Upper lobe of left lung (tissue), 6 donors: Measurements from ENCODE around the gene C20orf204. TPM values are rescaled to one million over a fixed set of nuclear protein-coding genes. Genes with fewer than 3 reads are reported as not detected.
"Not testable (repeated sequence)": the region's sequence is repeated elsewhere in the genome, so short reads cannot be mapped to it uniquely, and the experiment has no call there.

Experiments
- ATAC-seq, 2 donors: fragments of 200-7000 bp; cut with Tn5 transposase; one replicate each; pipeline ENCODE4 v1.9.1; 2022; ENCODE audit warnings: mild to moderate bottlenecking in 2 of 2, moderate library complexity in 2 of 2; ENCODE audit not compliant: low FRiP score in 2 of 2
- DNase-seq, 2 donors: peaks; one replicate each; pipeline ENCODE4 v3.0.0-alpha.2; 2019 to 2020
- H3K27ac ChIP-seq, 4 donors: fragments of 200-600 bp; sonication (generic); one replicate each; pipeline ENCODE4 v1.5.1; 2016 to 2019
- H3K27me3 ChIP-seq, 4 donors: fragments of 200-600 bp; sonication (generic); one replicate each; pipeline ENCODE4 v1.5.1; 2017 to 2019
- H3K36me3 ChIP-seq, 4 donors: fragments of 200-600 bp; sonication (generic); one replicate each; pipeline ENCODE4 v1.5.1; 2016 to 2019
- H3K4me1 ChIP-seq, 4 donors: fragments of 200-600 bp; sonication (generic); one replicate each; pipeline ENCODE4 v1.5.1; 2018 to 2019
- H3K4me3 ChIP-seq, 4 donors: fragments of 200-600 bp; sonication (generic); one replicate each; pipeline ENCODE4 v1.5.1; 2017 to 2019; ENCODE audit warnings: mild to moderate bottlenecking in 2 of 4, moderate library complexity in 1 of 4
- H3K9me3 ChIP-seq, 4 donors: fragments of 200-600 bp; sonication (generic); one replicate each; pipeline ENCODE4 v1.5.1; 2018 to 2019
- EP300 ChIP-seq, 4 donors: sonication (generic); formaldehyde crosslinking; IDR thresholded peaks; one replicate each; pipeline ENCODE4 v1.5.1; 2017; ENCODE audit warnings: antibody characterized with exemption in 4 of 4, control low read depth in 2 of 4
- POLR2A ChIP-seq, 4 donors: fragments of 450-650 bp; IDR thresholded peaks; one replicate each; pipeline ENCODE4 v1.5.1; 2016 to 2017; ENCODE audit warnings: antibody characterized with exemption in 4 of 4, mild to moderate bottlenecking in 2 of 4
- POLR2AphosphoS5 ChIP-seq, 2 donors: sonication (generic); formaldehyde crosslinking; IDR thresholded peaks; one replicate each; pipeline ENCODE4 v1.5.1; 2017; ENCODE audit warnings: antibody characterized with exemption in 2 of 2
- WGBS, 2 donors: methylation state at CpG; one replicate each; pipeline ENCODE4 v1.1.5; 2017 to 2018; 5-methylcytosine and 5-hydroxymethylcytosine counted together
- total RNA-seq, 6 donors: library from RNA; depleted of rRNA in 4 of 6; stranded (reverse); fragments of >200 nt in 4 of 6; gene quantifications; one replicate each; pipeline versions ENCODE4 v1.1.0 to v1.2.1, GENCODE V29; 2016 to 2021
- TF ChIP-seq, protein P1 (sequence below), 6 experiments: fragments of 450-650 bp in 4 of 6; fragments of 200-600 bp in 2 of 6; sonication (generic) in 2 of 6; IDR thresholded peaks; one replicate each; pipeline ENCODE4 v1.5.1; 2016 to 2019; ENCODE audit warnings: antibody characterized with exemption in 6 of 6
- donor health status: DM: no; HTN: no; CAD: no; lungs with moderate emphysema.
- donor health status: DM: no; HTN: yes; CAD: no; lungs with severe emphysema.

C20orf204 gene
- total RNA-seq, 6 donors from 2014 or later, result 0.44 to 2.3 (median 1.7) TPM

- H3K36me3 ChIP-seq, result no peaks in the 10 kb centered on the region
- no peaks in the 10 kb centered on the region for H3K9me3 ChIP-seq
- H3K27me3 ChIP-seq, result peaks cover 0 to 19% (median 8%) of the 10 kb centered on the region in 4 donors
- ATAC-seq (no peak), DNase-seq (no peak)
- no peak overlapping the region for H3K27ac ChIP-seq
- H3K4me1 ChIP-seq, result peaks cover 33 to 67% (median 48%) of the 10 kb centered on the region in 4 donors
- TF ChIP-seq EP300 (IDR thresholded peaks at IDR 0.05), result no peak
- H3K4me3 ChIP-seq, result peak overlapping the region in 3 of 4 donors; percentile 55 to 70 (median 60)
- WGBS, 2 donors, result 15 to 19% methylated on average over 8 to 13 of the region's 13 CpGs
Measured at GRCh38 chr20:64082820-64083377, 46.9 kb downstream of the C20orf204 start.

DNA sequence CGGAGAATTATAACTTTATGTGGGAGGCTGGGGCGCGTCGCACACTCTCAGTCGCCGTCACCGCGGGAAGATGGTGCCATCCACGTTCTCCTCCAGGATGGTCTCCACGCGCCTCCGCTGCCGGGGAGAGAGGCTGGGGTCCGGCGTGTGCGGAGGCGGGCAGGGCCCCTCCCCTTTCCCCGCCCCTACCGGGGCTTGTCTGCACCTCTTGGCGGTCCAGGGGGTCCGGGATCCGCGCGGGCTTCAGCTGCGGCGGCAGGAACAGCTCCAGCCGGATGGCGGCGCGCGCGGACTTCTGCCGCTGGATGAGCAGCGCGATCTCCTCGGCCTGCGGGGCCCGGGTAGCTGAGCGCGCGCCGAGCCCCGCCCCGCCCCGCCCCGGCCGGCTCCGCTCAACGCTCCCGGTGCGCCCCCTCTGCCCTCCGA lies 47.4 kb downstream of the C20orf204 start:
- H3K4me3 ChIP-seq, result peak overlapping the region; percentile 35 to 70 (median 58)
- 1 to 3% methylated on average over 8 to 26 of the region's 52 CpGs for WGBS, 2 donors
- H3K9me3 ChIP-seq, result no peaks in the 10 kb centered on the region
- H3K27me3 ChIP-seq, result peaks cover 0 to 19% (median 8%) of the 10 kb centered on the region in 4 donors
- peaks cover 29 to 62% (median 44%) of the 10 kb centered on the region in 4 donors for H3K4me1 ChIP-seq
- no peaks in the 10 kb centered on the region for H3K36me3 ChIP-seq
- peak; percentile 82 to 95 for DNase-seq
- TF ChIP-seq POLR2AphosphoS5 (IDR thresholded peaks at IDR 0.05), result no peak
- TF ChIP-seq, protein P1, sequence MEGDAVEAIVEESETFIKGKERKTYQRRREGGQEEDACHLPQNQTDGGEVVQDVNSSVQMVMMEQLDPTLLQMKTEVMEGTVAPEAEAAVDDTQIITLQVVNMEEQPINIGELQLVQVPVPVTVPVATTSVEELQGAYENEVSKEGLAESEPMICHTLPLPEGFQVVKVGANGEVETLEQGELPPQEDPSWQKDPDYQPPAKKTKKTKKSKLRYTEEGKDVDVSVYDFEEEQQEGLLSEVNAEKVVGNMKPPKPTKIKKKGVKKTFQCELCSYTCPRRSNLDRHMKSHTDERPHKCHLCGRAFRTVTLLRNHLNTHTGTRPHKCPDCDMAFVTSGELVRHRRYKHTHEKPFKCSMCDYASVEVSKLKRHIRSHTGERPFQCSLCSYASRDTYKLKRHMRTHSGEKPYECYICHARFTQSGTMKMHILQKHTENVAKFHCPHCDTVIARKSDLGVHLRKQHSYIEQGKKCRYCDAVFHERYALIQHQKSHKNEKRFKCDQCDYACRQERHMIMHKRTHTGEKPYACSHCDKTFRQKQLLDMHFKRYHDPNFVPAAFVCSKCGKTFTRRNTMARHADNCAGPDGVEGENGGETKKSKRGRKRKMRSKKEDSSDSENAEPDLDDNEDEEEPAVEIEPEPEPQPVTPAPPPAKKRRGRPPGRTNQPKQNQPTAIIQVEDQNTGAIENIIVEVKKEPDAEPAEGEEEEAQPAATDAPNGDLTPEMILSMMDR (IDR thresholded peaks at IDR 0.05), result peak; percentile 45 to 82 (median 71)
- H3K27ac ChIP-seq, result no peak overlapping the region
- ATAC-seq, result peak in 1 of 2 donors; percentile 74

GRCh38 chr20:64083804-64084684 lies 48.1 kb downstream of the C20orf204 start, which contains the start of gene LKAAEAR1:
TSS of gene LKAAEAR1 (minus strand) at chr20:64084398. CDS start at chr20:64084219, 179 bp downstream.
- Histone ChIP-seq H3K27ac (no peak within 1 kb of the TSS), H3K4me3 (peak within 1 kb of the TSS; percentile 35 to 70 (median 58)), H3K4me1 (peaks cover 22 to 56% (median 38%) of the 10 kb centered on the region in 4 donors), H3K36me3 (no peaks in the 10 kb centered on the region), H3K27me3 (peaks cover 0 to 19% (median 8%) of the 10 kb centered on the region in 4 donors), H3K9me3 (no peaks in the 10 kb centered on the region)
- 0 to 8% methylated on average over 6 to 25 of the region's 86 CpGs for WGBS, 2 donors
- TF ChIP-seq POLR2AphosphoS5 (IDR thresholded peaks at IDR 0.05) (no peak), EP300 (IDR thresholded peaks at IDR 0.05) (no peak), POLR2A (IDR thresholded peaks at IDR 0.05) (no peak)
- TF ChIP-seq, protein P1 (IDR thresholded peaks at IDR 0.05), result no peak
- no peak for ATAC-seq
- no peak for DNase-seq

GRCh38 chr20:64084685-64085152 lies 48.7 kb downstream of the C20orf204 start:
- WGBS, 2 donors, result 0 to 10% methylated on average over 4 to 22 of the region's 23 CpGs
- TF ChIP-seq EP300 (IDR thresholded peaks at IDR 0.05) (no peak), POLR2A (IDR thresholded peaks at IDR 0.05) (no peak)
- Histone ChIP-seq H3K27ac (no peak overlapping the region), H3K36me3 (no peaks in the 10 kb centered on the region), H3K27me3 (peaks cover 0 to 19% (median 8%) of the 10 kb centered on the region in 4 donors), H3K4me3 (no peak overlapping the region), H3K4me1 (peaks cover 19 to 50% (median 36%) of the 10 kb centered on the region in 4 donors), H3K9me3 (no peaks in the 10 kb centered on the region)
- ATAC-seq (no peak), DNase-seq (peak in 1 of 2 donors; percentile 69)

DNA sequence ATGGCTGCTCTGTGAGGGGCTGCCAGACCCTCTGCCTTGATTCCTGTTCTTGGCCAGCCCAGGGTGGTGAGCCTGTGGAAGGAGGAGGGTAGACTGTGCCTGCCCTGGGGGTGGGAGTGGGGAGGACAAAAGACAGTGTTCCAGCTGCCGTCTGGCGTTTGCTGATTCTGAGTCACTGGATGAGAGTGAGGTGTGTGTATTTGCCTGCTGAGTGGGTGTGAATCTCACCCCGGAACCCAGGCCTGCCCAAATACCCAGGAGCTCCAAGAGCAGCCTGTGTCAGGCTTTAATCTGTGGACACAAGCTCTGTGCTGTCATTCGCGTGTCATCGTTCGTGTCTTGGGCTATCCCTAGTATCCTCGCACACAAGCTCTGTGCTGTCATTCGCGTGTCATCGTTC lies 50.8 kb downstream of the C20orf204 start:
- TF ChIP-seq, protein P1 (IDR thresholded peaks at IDR 0.05), result no peak
- TF ChIP-seq POLR2AphosphoS5 (IDR thresholded peaks at IDR 0.05), result no peak
- no peak for TF ChIP-seq EP300 (IDR thresholded peaks at IDR 0.05)
- TF ChIP-seq POLR2A (IDR thresholded peaks at IDR 0.05), result no peak
- H3K27ac ChIP-seq, result no peak overlapping the region
- WGBS, 2 donors, result 89 to 100% methylated on average over 1 to 9 of the region's 11 CpGs
- no peaks in the 10 kb centered on the region for H3K9me3 ChIP-seq
- no peak overlapping the region for H3K4me3 ChIP-seq
- peaks cover 19 to 32% (median 28%) of the 10 kb centered on the region in 4 donors for H3K4me1 ChIP-seq
- no peak for ATAC-seq
- DNase-seq, result no peak
- H3K36me3 ChIP-seq, result no peaks in the 10 kb centered on the region
- peaks cover 0 to 19% (median 8%) of the 10 kb centered on the region in 4 donors for H3K27me3 ChIP-seq

DNA sequence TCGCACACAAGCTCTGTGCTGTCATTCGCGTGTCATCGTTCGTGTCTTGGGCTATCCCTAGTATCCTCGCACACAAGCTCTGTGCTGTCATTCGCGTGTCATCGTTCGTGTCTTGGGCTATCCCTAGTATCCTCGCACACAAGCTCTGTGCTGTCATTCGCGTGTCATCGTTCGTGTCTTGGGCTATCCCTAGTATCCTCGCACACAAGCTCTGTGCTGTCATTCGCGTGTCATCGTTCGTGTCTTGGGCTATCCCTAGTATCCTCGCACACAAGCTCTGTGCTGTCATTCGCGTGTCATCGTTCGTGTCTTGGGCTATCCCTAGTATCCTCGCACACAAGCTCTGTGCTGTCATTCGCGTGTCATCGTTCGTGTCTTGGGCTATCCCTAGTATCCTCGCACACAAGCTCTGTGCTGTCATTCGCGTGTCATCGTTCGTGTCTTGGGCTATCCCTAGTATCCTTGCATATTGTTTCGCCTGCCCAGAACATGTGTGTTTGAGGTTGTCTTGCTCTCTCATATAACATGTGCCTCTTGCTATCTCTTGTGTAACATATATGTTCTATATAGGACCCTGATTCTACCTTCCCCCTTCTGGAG lies 51.3 kb downstream of the C20orf204 start:
- not testable (repeated sequence) for H3K9me3 ChIP-seq, H3K4me3 ChIP-seq, ATAC-seq, DNase-seq, H3K27ac ChIP-seq, H3K36me3 ChIP-seq
- 93 to 96% methylated on average over 6 of the region's 36 CpGs for WGBS, 2 donors
- H3K27me3 ChIP-seq, result peaks cover 0 to 19% (median 8%) of the 10 kb centered on the region in 4 donors
- peaks cover 18 to 27% (median 24%) of the 10 kb centered on the region in 4 donors for H3K4me1 ChIP-seq

GRCh38 chr20:64088586-64088985 lies 52.6 kb downstream of the C20orf204 start:
- peaks cover 0 to 18% (median 8%) of the 10 kb centered on the region in 4 donors for H3K27me3 ChIP-seq
- not testable (repeated sequence) for H3K36me3 ChIP-seq, H3K9me3 ChIP-seq, H3K27ac ChIP-seq, DNase-seq, ATAC-seq, H3K4me3 ChIP-seq
- H3K4me1 ChIP-seq, result peaks cover 8 to 14% (median 12%) of the 10 kb centered on the region in 4 donors
